ENCODE data around the gene CIZ1. TPM values are rescaled to one million over a fixed set of nuclear protein-coding genes. Genes with fewer than 3 reads are reported as not detected.
A peak's percentile ranks its signal among the peaks of the same experiment; 100 is the strongest.

Gene CIZ1
- total and polyA plus RNA-seq, 9 of the 15 experiments (the other 6 are each of a cell fraction or from before 2014, with no cell fraction given), result 6.6 to 329 (median 87.8) TPM

GRCh38 chr9:128124873-128125579 lies 66.3 kb downstream of the CIZ1 start (continued):
- TF ChIP-seq CHAMP1 (IDR thresholded peaks at IDR 0.05) (no peak), SMARCA5 (IDR thresholded peaks at IDR 0.05) (peak; percentile 93), XRCC5 (IDR thresholded peaks at IDR 0.05; ENCODE audit: low read depth, low read length) (peak; percentile 43; the same call in 1 of the 2 replicates), FOXA3 (CRISPR knock-in tag; conservative IDR thresholded peaks at IDR 0.05 in 1 of 2, IDR thresholded peaks at IDR 0.05 in 1 of 2) (peak in 1 of 2 experiments; percentile 78; a peak in 2 of 4 replicates), CBFA2T3 (IDR thresholded peaks at IDR 0.05) (no peak), ATF7 (IDR thresholded peaks at IDR 0.05) (peak; percentile 20; the same call in 1 of the 2 replicates), SAFB2 (IDR thresholded peaks at IDR 0.05; ENCODE audit: borderline replicate concordance, low read depth, low read length, severe bottlenecking) (no peak), GABPB1 (CRISPR knock-in tag; IDR thresholded peaks at IDR 0.05) (no peak; the same call in 1 of the 2 replicates), CHD2 (IDR thresholded peaks at IDR 0.05; ENCODE audit: low read depth, low read length) (0 out of 2 replicates have a peak, but pooled peaks have one; percentile 12), ARID1B (IDR thresholded peaks at IDR 0.05) (0 out of 2 replicates have a peak, but pooled peaks have one; percentile 11)

Data from K562 (cell line).